Tibial nerve (tissue), 4 donors: ENCODE measurements around the gene FAM171A1. TPM values are rescaled to one million over a fixed set of nuclear protein-coding genes. Genes with fewer than 3 reads are reported as not detected.
"Not testable (repeated sequence)": the region's sequence is repeated elsewhere in the genome, so short reads cannot be mapped to it uniquely, and the experiment has no call there.

Experiments
- DNase-seq, 2 donors: peaks; one replicate each; pipeline ENCODE4 v3.0.0-alpha.2; 2019; ENCODE audit warnings: low spot score in 2 of 2
- H3K27ac ChIP-seq, 4 donors: fragments of 200-600 bp; sonication (generic) in 3 of 4; one replicate each; pipeline ENCODE4 v1.5.1; 2017 to 2019; ENCODE audit warnings: mild to moderate bottlenecking in 1 of 4
- H3K27me3 ChIP-seq, 2 donors: fragments of 200-600 bp; sonication (generic) in 1 of 2; one replicate each; pipeline versions ENCODE4 v1.5.1 to v1.6.0; 2017 to 2019
- H3K36me3 ChIP-seq, 3 donors: fragments of 200-600 bp; sonication (generic); one replicate each; pipeline ENCODE4 v1.5.1; 2018 to 2019
- H3K4me1 ChIP-seq, 4 donors: fragments of 200-600 bp; sonication (generic) in 3 of 4; one replicate each; pipeline ENCODE4 v1.5.1; 2017 to 2019
- H3K4me3 ChIP-seq, 4 donors: fragments of 200-600 bp; sonication (generic) in 3 of 4; one replicate each; pipeline ENCODE4 v1.5.1; 2017 to 2019; ENCODE audit warnings: mild to moderate bottlenecking in 1 of 4, moderate library complexity in 1 of 4
- H3K9me3 ChIP-seq, 4 donors: fragments of 200-600 bp; sonication (generic) in 3 of 4; one replicate each; pipeline ENCODE4 v1.5.1; 2017 to 2019
- EP300 ChIP-seq, 2 donors: sonication (generic); formaldehyde crosslinking; IDR thresholded peaks; one replicate each; pipeline ENCODE4 v1.6.1; 2017; ENCODE audit warnings: antibody characterized with exemption in 2 of 2, mild to moderate bottlenecking in 1 of 2
- POLR2A ChIP-seq, 2 donors: fragments of 450-650 bp; IDR thresholded peaks; one replicate each; pipeline ENCODE4 v1.6.1; 2017; ENCODE audit warnings: antibody characterized with exemption in 2 of 2, mild to moderate bottlenecking in 2 of 2, moderate library complexity in 2 of 2
- WGBS, 2 donors: methylation state at CpG; one replicate each; pipeline ENCODE4 v1.1.5; 2018; 5-methylcytosine and 5-hydroxymethylcytosine counted together
- total RNA-seq, 4 donors: library from RNA; depleted of rRNA; stranded (reverse); fragments of >200 nt; gene quantifications; one replicate each; pipeline ENCODE4 v1.1.0, GENCODE V29; 2016
- TF ChIP-seq, protein P1 (sequence below), 5 experiments: fragments of 200-600 bp in 3 of 5; fragments of 450-650 bp in 2 of 5; sonication (generic) in 3 of 5; IDR thresholded peaks; one replicate each; pipeline ENCODE4 v1.5.1; 2016 to 2019; ENCODE audit warnings: antibody characterized with exemption in 5 of 5, mild to moderate bottlenecking in 3 of 5, moderate library complexity in 2 of 5

The FAM171A1 gene
- total RNA-seq, 4 donors from 2014 or later, result 15.3 to 31.2 (median 21.2) TPM

DNA sequence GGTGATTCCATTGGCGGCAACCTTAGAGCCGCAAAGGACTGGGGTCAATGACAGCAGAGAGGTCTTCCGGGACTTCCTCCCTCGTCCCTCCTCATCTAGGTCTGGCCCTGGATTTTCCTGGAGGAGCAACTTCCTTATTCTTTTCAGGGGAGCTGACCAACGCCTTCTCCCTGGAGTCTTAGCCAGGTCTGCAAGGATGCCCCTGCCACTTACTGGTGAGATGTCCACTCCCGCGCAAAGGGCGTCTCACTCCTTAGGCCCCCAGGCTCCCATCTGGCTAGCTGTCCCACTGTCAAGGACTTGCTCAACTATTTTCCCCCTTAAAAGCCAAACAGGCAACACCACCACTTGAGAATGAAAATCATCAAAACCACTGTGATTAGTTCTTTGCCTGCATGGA lies 160.6 kb downstream of the FAM171A1 start:
- TF ChIP-seq EP300 (IDR thresholded peaks at IDR 0.05) (no peak), POLR2A (IDR thresholded peaks at IDR 0.05) (no peak)
- TF ChIP-seq, protein P1, sequence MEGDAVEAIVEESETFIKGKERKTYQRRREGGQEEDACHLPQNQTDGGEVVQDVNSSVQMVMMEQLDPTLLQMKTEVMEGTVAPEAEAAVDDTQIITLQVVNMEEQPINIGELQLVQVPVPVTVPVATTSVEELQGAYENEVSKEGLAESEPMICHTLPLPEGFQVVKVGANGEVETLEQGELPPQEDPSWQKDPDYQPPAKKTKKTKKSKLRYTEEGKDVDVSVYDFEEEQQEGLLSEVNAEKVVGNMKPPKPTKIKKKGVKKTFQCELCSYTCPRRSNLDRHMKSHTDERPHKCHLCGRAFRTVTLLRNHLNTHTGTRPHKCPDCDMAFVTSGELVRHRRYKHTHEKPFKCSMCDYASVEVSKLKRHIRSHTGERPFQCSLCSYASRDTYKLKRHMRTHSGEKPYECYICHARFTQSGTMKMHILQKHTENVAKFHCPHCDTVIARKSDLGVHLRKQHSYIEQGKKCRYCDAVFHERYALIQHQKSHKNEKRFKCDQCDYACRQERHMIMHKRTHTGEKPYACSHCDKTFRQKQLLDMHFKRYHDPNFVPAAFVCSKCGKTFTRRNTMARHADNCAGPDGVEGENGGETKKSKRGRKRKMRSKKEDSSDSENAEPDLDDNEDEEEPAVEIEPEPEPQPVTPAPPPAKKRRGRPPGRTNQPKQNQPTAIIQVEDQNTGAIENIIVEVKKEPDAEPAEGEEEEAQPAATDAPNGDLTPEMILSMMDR (IDR thresholded peaks at IDR 0.05), result no peak
- Histone ChIP-seq H3K27ac (peak overlapping the region in 1 of 4 donors; percentile 18), H3K36me3 (peaks cover 0 to 43% (median 0%) of the 10 kb centered on the region in 3 donors), H3K9me3 (no peaks in the 10 kb centered on the region), H3K4me3 (no peak overlapping the region), H3K4me1 (peaks cover 0 to 13% (median 0%) of the 10 kb centered on the region in 4 donors), H3K27me3 (no peaks in the 10 kb centered on the region)
- no peak for DNase-seq
- WGBS, 2 donors, result 87 to 92% methylated on average over 8 of the region's 8 CpGs

DNA sequence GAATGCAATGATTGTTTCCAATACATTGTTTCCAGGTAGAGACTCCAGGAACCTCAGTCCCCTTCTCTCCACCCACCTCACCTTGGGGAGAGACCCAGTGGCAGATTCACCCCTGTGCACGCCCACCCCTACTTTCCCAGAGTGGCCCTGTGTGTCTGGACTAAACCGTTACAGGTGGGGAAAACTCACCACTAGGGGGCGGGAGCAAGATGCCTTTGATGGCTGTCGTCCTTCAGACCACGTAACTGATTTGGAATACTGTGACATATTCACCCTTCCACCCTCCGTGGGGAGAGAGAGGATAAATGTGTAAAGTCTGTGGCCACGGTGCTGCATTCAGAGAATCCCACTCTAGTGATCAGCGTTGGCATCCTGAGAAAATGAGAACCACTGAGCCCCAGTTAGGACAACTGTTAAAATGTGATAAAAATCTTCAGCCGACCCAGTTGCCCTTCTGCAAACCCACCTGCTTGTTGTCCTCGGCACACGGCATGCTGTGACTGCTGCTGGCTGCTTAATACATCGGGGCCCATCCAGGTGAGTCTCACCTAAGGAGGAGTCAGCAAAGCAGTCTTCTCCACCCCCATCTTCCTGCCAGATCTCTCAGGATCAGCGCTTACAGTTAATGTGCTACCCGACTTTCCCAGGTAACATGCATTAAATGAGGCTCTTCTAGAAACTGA lies 161.1 kb downstream of the FAM171A1 start:
- peaks cover 0 to 43% (median 0%) of the 10 kb centered on the region in 3 donors for H3K36me3 ChIP-seq
- 28 to 29% methylated on average over 14 of the region's 14 CpGs for WGBS, 2 donors
- no peaks in the 10 kb centered on the region for H3K27me3 ChIP-seq
- DNase-seq, result peak; percentile 76 to 91
- H3K4me3 ChIP-seq, result no peak overlapping the region
- no peak for TF ChIP-seq POLR2A (IDR thresholded peaks at IDR 0.05)
- TF ChIP-seq, protein P1 (IDR thresholded peaks at IDR 0.05), result peak; percentile 74 to 86 (median 77)
- H3K9me3 ChIP-seq, result no peaks in the 10 kb centered on the region
- H3K27ac ChIP-seq, result peak overlapping the region in 1 of 4 donors; percentile 8
- H3K4me1 ChIP-seq, result peaks cover 0 to 13% (median 0%) of the 10 kb centered on the region in 4 donors

DNA sequence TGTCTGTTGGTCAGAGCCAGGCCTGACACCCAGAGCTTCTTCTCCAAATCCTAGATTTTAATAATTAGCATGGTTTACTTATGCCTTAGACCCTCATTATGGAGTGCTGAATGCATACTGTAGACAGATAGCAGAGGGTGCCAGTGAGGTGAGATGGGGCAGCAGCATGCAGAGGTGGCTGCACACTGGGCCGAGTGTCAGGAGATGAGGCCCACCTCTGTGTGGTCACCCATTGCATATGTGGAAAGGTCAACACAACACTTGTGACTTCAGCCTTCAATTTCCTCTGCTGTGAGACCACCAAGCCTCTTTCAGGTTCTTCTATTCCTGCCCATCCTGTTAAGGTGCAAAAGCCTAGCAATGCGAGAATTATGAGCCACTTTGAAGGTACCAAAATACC lies 162.9 kb downstream of the FAM171A1 start:
- TF ChIP-seq, protein P1 (IDR thresholded peaks at IDR 0.05), result no peak
- TF ChIP-seq EP300 (IDR thresholded peaks at IDR 0.05), result no peak
- TF ChIP-seq POLR2A (IDR thresholded peaks at IDR 0.05), result no peak
- DNase-seq, result no peak
- Histone ChIP-seq H3K9me3 (no peaks in the 10 kb centered on the region), H3K27ac (peak overlapping the region in 1 of 4 donors; percentile 35), H3K4me3 (no peak overlapping the region), H3K27me3 (no peaks in the 10 kb centered on the region), H3K4me1 (peaks cover 0 to 13% (median 0%) of the 10 kb centered on the region in 4 donors), H3K36me3 (peaks cover 0 to 28% (median 0%) of the 10 kb centered on the region in 3 donors)
- 87 to 89% methylated on average over 2 of the region's 2 CpGs for WGBS, 2 donors

DNA sequence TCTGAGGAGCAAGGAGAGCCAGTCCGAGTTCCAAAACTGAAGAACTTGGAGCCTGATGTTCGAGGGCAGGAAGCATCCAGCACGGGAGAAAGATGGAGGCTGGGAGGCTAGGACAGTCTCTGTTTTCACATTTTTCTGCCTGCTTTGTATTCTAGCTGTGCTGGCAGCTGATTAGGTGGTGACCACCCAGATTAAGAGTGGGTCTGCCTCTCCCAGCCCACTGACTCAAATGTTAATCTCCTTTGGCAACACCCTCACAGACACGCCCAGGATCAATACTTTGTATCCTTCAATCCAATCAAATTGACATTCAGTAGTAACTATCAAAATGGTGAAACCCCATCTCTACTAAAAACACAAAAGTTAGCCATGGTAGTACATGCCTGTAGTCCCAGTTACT lies 163.7 kb downstream of the FAM171A1 start:
- Histone ChIP-seq H3K4me1 (peaks cover 0 to 14% (median 0%) of the 10 kb centered on the region in 4 donors), H3K36me3 (peaks cover 0 to 20% (median 0%) of the 10 kb centered on the region in 3 donors)
- 95% methylated on average over 4 of the region's 4 CpGs for WGBS, 2 donors
- not testable (repeated sequence) for H3K4me3 ChIP-seq, DNase-seq, H3K27me3 ChIP-seq, H3K27ac ChIP-seq, H3K9me3 ChIP-seq

DNA sequence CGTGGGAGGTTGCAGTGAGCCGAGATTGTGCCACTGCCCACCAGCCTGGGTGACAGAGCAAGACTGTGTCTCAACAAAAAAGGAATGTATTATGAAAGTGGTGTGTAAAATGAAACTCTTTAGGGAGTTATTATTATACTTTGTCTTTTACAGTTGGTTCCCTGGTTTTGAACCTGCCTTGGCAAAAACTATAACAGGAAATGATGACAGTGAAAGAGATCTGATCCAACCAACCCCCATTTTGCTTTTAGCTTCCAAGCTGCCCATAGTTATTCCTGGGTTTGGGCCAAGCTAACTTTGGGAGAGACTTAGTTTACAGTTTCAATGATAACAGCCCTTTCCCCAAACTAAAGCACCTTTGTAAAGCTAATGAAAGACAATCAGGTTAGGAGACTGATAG lies 168.4 kb downstream of the FAM171A1 start:
- no peak overlapping the region for H3K27ac ChIP-seq
- TF ChIP-seq EP300 (IDR thresholded peaks at IDR 0.05) (no peak), POLR2A (IDR thresholded peaks at IDR 0.05) (no peak)
- TF ChIP-seq, protein P1 (IDR thresholded peaks at IDR 0.05), result no peak
- 82 to 95% methylated on average over 2 of the region's 2 CpGs for WGBS, 2 donors
- H3K9me3 ChIP-seq, result no peaks in the 10 kb centered on the region
- no peaks in the 10 kb centered on the region for H3K27me3 ChIP-seq
- H3K4me3 ChIP-seq, result no peak overlapping the region
- H3K36me3 ChIP-seq, result peaks cover 0 to 6% (median 0%) of the 10 kb centered on the region in 3 donors
- no peak for DNase-seq
- peaks cover 0 to 20% (median 3%) of the 10 kb centered on the region in 4 donors for H3K4me1 ChIP-seq

DNA sequence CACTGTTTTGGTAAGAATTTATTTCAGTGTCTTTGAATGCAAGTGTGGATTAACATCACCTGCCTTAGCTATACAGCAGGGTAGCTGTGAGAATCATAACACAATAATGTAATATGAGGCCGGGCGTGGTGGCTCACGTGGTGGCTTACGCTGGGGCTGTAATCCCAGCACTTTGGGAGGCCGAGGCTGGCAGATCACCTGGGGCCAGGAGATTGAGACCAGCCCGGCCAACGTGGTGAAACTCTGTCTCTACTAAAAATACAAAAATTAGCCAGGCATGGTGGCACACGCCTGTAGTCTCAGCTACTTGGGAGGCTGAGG lies 168.8 kb downstream of the FAM171A1 start:
- DNase-seq, H3K27me3 ChIP-seq, H3K36me3 ChIP-seq, H3K4me3 ChIP-seq, H3K27ac ChIP-seq, H3K9me3 ChIP-seq: not testable (repeated sequence)
- 94% methylated on average over 8 of the region's 8 CpGs for WGBS, 2 donors
- peaks cover 0 to 20% (median 3%) of the 10 kb centered on the region in 4 donors for H3K4me1 ChIP-seq
